HepG2 (cell line): ENCODE results near the gene TMEM41B. TPM values are rescaled to one million over a fixed set of nuclear protein-coding genes. Genes with fewer than 3 reads are reported as not detected.

Experiments
- ATAC-seq: fragments of 200-7000 bp; cut with Tn5 transposase; 3 replicates; pipeline ENCODE4 v1.9.1; 2020; ENCODE audit warnings: mild to moderate bottlenecking, moderate library complexity
- BruUV-seq: library from RNA; stranded (reverse); fragments of 400-500 nt; replicated peaks from 2 replicates; lab custom pipeline; 2021; lab: Mats Ljungman, UMichigan
- CTCF ChIA-PET: fragments of 300-600 bp; formaldehyde crosslinking; extraction: SDS; loops from one replicate; lab custom pipeline; 2021; ENCODE audit warnings: low total read pairs, inconsistent platforms, low intra/inter-chr PET ratio; lab: Yijun Ruan, JAX
- POLR2A ChIA-PET: fragments of 350-600 bp; sonication (Branson Sonifier 250); formaldehyde crosslinking; loops from one replicate; lab custom pipeline; 2020; ENCODE audit warnings: antibody characterized with exemption, inconsistent platforms; lab: Yijun Ruan, JAX
- DNase-seq: peaks from one replicate; pipeline ENCODE4 v3.0.0-alpha.2; 2015; ENCODE audit warnings: low spot score
- FAIRE-seq: peaks from 3 replicates; lab custom pipeline; 2011; peaks lifted over from hg19 to GRCh38; lab: Jason Lieb, UNC
- H2AFZ ChIP-seq: one replicate; pipeline ENCODE4 v1.6.1; 2011; ENCODE audit warnings: low read length, inconsistent platforms
- H3K27ac ChIP-seq: fragments of 300-600 bp; 3 replicates; pipeline ENCODE4 v1.8.0; 2011; ENCODE audit warnings: mixed run types, mild to moderate bottlenecking, mixed read lengths, low read length, inconsistent platforms; ENCODE audit not compliant: insufficient read depth; ENCODE audit errors: extremely low read length
- H3K27me3 ChIP-seq, 2 experiments: fragments of 200-600 bp in 1 of 2; 2 replicates in 1 of 2; 3 replicates in 1 of 2; pipeline versions ENCODE4 v1.6.0 to v1.8.0; 2011; ENCODE audit warnings: low read length in 2 of 2, mild to moderate bottlenecking in 2 of 2, moderate library complexity in 2 of 2, inconsistent platforms in 1 of 2; ENCODE audit not compliant: insufficient read depth in 2 of 2, control insufficient read depth in 1 of 2
- H3K36me3 ChIP-seq, 2 experiments: fragments of 200-600 bp in 1 of 2; replicated peaks in 1 of 2; 2 replicates in 1 of 2; 3 replicates in 1 of 2; pipeline versions ENCODE4 v1.5.1 to v1.8.0; 2011; ENCODE audit warnings: low read length in 2 of 2, inconsistent platforms in 1 of 2; ENCODE audit not compliant: insufficient read depth in 2 of 2, control insufficient read depth in 1 of 2
- H3K4me1 ChIP-seq: 2 replicates; pipeline ENCODE4 v1.5.1; 2012; ENCODE audit warnings: low read length, inconsistent platforms; ENCODE audit not compliant: insufficient read depth
- H3K4me2 ChIP-seq: 2 replicates; pipeline ENCODE4 v1.6.0; 2011; ENCODE audit warnings: low read depth, low read length, inconsistent platforms
- H3K4me3 ChIP-seq, 3 experiments: fragments of 200-600 bp in 1 of 3; sonication (generic), shearing (Covaris generic) in 1 of 3; replicated peaks in 1 of 3; 2 replicates each; pipeline ENCODE4 v1.5.1; 2011 to 2016; ENCODE audit warnings: low read length in 3 of 3, inconsistent platforms in 2 of 3, low read depth in 2 of 3, mild to moderate bottlenecking in 2 of 3, control low read depth in 1 of 3, mixed read lengths in 1 of 3; ENCODE audit not compliant: insufficient read depth in 1 of 3
- H3K79me2 ChIP-seq: one replicate; pipeline ENCODE4 v1.6.1; 2011; ENCODE audit warnings: low read length, inconsistent platforms; ENCODE audit not compliant: insufficient read depth
- H3K9ac ChIP-seq: 2 replicates; pipeline ENCODE4 v1.6.0; 2011; ENCODE audit warnings: mild to moderate bottlenecking, low read depth, low read length, inconsistent platforms; ENCODE audit not compliant: insufficient read depth
- H3K9me3 ChIP-seq: 2 replicates; pipeline ENCODE4 v1.5.1; 2012; ENCODE audit warnings: mild to moderate bottlenecking, low read length
- H4K20me1 ChIP-seq: 2 replicates; pipeline ENCODE4 v1.6.0; 2011; ENCODE audit warnings: inconsistent platforms, mild to moderate bottlenecking, low read length, moderate library complexity; ENCODE audit not compliant: insufficient read depth
- ATF7 ChIP-seq, 2 experiments: fragments of 450-650 bp in 1 of 2; sonication (generic) in 1 of 2; formaldehyde crosslinking in 1 of 2; IDR thresholded peaks; 2 replicates each; pipeline versions ENCODE4 v1.4.0 to v1.6.1; 2016 to 2020; ENCODE audit warnings: antibody characterized with exemption in 1 of 2, mild to moderate bottlenecking in 1 of 2, missing genetic modification reagents in 1 of 2
- GATAD2A ChIP-seq: IDR thresholded peaks from 2 replicates; pipeline ENCODE4 v1.6.1; 2016
- HES4 ChIP-seq: sonication (generic); formaldehyde crosslinking; IDR thresholded peaks from 2 replicates; pipeline ENCODE4 v1.9.0; 2021; ENCODE audit warnings: mild to moderate bottlenecking, missing genetic modification reagents, borderline replicate concordance
- KMT2B ChIP-seq: IDR thresholded peaks from 2 replicates; pipeline ENCODE4 v1.6.1; 2016; ENCODE audit warnings: missing genetic modification reagents, missing compliant biosample characterization
- RFX5 ChIP-seq: IDR thresholded peaks from 2 replicates; pipeline ENCODE4 v1.6.1; 2011; ENCODE audit warnings: low read depth, low read length, improper control_type of control experiment
- SMAD3 ChIP-seq: sonication (generic); formaldehyde crosslinking; IDR thresholded peaks from 2 replicates; pipeline ENCODE4 v1.4.0; 2020; ENCODE audit warnings: missing genetic modification reagents
- TRIM24 ChIP-seq: sonication (generic); formaldehyde crosslinking; IDR thresholded peaks from 2 replicates; pipeline ENCODE4 v1.8.0; 2022; ENCODE audit warnings: mild to moderate bottlenecking, missing genetic modification reagents
- ZMYM4 ChIP-seq: sonication (generic); formaldehyde crosslinking; IDR thresholded peaks from 2 replicates; pipeline ENCODE4 v1.8.1; 2023; ENCODE audit warnings: mild to moderate bottlenecking, missing genetic modification reagents
- ZNF121 ChIP-seq: sonication (generic); formaldehyde crosslinking; IDR thresholded peaks from 2 replicates; pipeline ENCODE4 v1.5.0; 2020; ENCODE audit warnings: mild to moderate bottlenecking, missing genetic modification reagents
- ZNF30 ChIP-seq: sonication (generic); formaldehyde crosslinking; IDR thresholded peaks from 2 replicates; pipeline ENCODE4 v1.5.0; 2020; ENCODE audit warnings: mild to moderate bottlenecking, missing genetic modification reagents
- ZNF644 ChIP-seq: IDR thresholded peaks from 2 replicates; pipeline ENCODE4 v1.6.1; 2016; ENCODE audit warnings: low read depth
- ZNF792 ChIP-seq: IDR thresholded peaks from 2 replicates; pipeline ENCODE4 v1.6.1; 2016
- WGBS: methylation state at CpG from one replicate; pipeline ENCODE4 v1.1.6; 2017; ENCODE audit warnings: low lambda C conversion rate; 5-methylcytosine and 5-hydroxymethylcytosine counted together
- in situ Hi-C: cut with HindIII; loops from 2 replicates; pipeline ENCODE4 v1.10.0; 2017; ENCODE audit warnings: low pct_unique_long_range_greater_than_20kb; ENCODE audit not compliant: extremely low pct_ligation_motif_present
- intact Hi-C: fragments of 100-400 bp; cut with micrococcal nuclease; formaldehyde crosslinking; loops from one replicate; pipeline ENCODE4 v1.10.0; 2022; ENCODE audit not compliant: unreplicated experiment
- polyA plus RNA-seq, 8 experiments: library from polyadenylated mRNA; depleted of rRNA in 3 of 8; stranded (reverse) in 7 of 8; unstranded in 1 of 8; fragments of >200 nt; fragmentation: Illumina TruSeq in 4 of 8; extraction: Trizol in 4 of 8; gene quantifications; 2 replicates each; pipeline versions ENCODE4 v1.2.1 to v1.2.3, GENCODE V29; 2011 to 2016; ENCODE audit warnings: low read depth in 4 of 8, missing spikeins in 1 of 8, mixed read lengths in 1 of 8; ENCODE audit not compliant: insufficient read depth in 1 of 8
- total RNA-seq, 5 experiments: library from RNA; depleted of rRNA; stranded (reverse); fragments of >200 nt; fragmentation: Illumina TruSeq; extraction: Trizol; gene quantifications; 2 replicates each; pipeline ENCODE4 v1.2.3, GENCODE V29; 2016; ENCODE audit warnings: low read depth in 1 of 5
- TF ChIP-seq, protein P1 (sequence below), 2 experiments: fragments of 450-650 bp in 1 of 2; sonication (generic) in 1 of 2; formaldehyde crosslinking; IDR thresholded peaks; 2 replicates each; pipeline versions ENCODE4 v1.5.0 to v1.8.0; 2020 to 2022; ENCODE audit warnings: mild to moderate bottlenecking in 1 of 2, missing genetic modification reagents in 1 of 2

TMEM41B gene
- total and polyA plus RNA-seq, 2 of the 13 experiments (the other 11 are each of a cell fraction or from before 2014, with no cell fraction given), result 36.8 to 48.1 TPM

GRCh38 chr11:9250139-9250582, 64.2 kb downstream of the TMEM41B start (continued):
- no peak for TF ChIP-seq ATF7 (IDR thresholded peaks at IDR 0.05)
- no peak for TF ChIP-seq ATF7 (CRISPR knock-in tag; IDR thresholded peaks at IDR 0.05)
- no peak for TF ChIP-seq GATAD2A (CRISPR knock-in tag)
- no peak for TF ChIP-seq SMAD3 (CRISPR knock-in tag)
- no peak for TF ChIP-seq ZNF644
- TF ChIP-seq, protein P1, sequence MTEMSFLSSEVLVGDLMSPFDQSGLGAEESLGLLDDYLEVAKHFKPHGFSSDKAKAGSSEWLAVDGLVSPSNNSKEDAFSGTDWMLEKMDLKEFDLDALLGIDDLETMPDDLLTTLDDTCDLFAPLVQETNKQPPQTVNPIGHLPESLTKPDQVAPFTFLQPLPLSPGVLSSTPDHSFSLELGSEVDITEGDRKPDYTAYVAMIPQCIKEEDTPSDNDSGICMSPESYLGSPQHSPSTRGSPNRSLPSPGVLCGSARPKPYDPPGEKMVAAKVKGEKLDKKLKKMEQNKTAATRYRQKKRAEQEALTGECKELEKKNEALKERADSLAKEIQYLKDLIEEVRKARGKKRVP (CRISPR knock-in tag; IDR thresholded peaks at IDR 0.05), result no peak
- no peak for TF ChIP-seq TRIM24 (CRISPR knock-in tag)

DNA sequence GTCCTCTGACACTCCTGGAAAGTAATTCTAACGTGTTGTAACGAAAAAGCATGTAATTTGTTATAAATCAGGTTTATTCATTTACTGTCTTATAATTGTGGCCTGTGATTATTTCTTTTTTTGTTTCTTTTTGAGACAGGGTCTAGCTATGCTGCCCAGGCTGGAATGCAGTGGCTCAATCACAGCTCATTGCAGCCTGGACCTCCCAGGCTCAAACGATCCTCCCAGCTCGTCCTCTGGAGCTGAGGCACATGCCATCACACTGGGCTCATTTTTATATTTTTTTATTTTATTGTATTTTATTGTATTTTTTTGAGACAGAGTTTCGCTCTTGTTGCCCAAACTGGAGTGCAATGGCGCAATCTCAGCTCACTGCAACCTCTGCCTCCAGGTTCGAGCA, 65.1 kb downstream of the TMEM41B start:
- Histone ChIP-seq H2AFZ (no peak overlapping the region), H3K36me3 (peaks cover 0 to 3% of the 10 kb centered on the region in 2 experiments; a peak in 1 of 5 replicates), H3K9me3 (no peaks in the 10 kb centered on the region), H3K9ac (no peak overlapping the region), H3K4me1 (peaks cover 11% of the 10 kb centered on the region), H4K20me1 (peaks cover 21% of the 10 kb centered on the region; the same call in 1 of the 2 replicates), H3K27me3 (no peaks in the 10 kb centered on the region), H3K27ac (no peak overlapping the region), H3K4me3 (no peak overlapping the region), H3K4me2 (no peak overlapping the region), H3K79me2 (peaks cover 73% of the 10 kb centered on the region)
- POLR2A ChIA-PET, result no interaction called here
- FAIRE-seq (no peak), ATAC-seq (no peak), DNase-seq (no peak)
- 96% methylated on average over 7 of the region's 7 CpGs for WGBS
- no TSS peak for BruUV-seq
- CTCF ChIA-PET, result no interaction called here
- no peak for TF ChIP-seq ZNF30 (CRISPR knock-in tag)
- TF ChIP-seq RFX5, result no peak
- TF ChIP-seq KMT2B (CRISPR knock-in tag), result no peak
- peak; percentile 78 for TF ChIP-seq ZNF121 (CRISPR knock-in tag)
- no peak for TF ChIP-seq HES4 (CRISPR knock-in tag)
- TF ChIP-seq ZNF792 (CRISPR knock-in tag), result no peak
- TF ChIP-seq ZMYM4, result no peak
- intact Hi-C loops (no loop called here), in situ Hi-C loops (no loop called here)
